Activated naive CD4-positive, alpha-beta T cell treated with anti-CD3 and anti-CD28 coated beads for 36 hours (primary cell): Measurements from ENCODE around the gene CHST14. TPM values are rescaled to one million over a fixed set of nuclear protein-coding genes. Genes with fewer than 3 reads are reported as not detected.
"Not testable (repeated sequence)": the region's sequence is repeated elsewhere in the genome, so short reads cannot be mapped to it uniquely, and the experiment has no call there.

Source experiments
- CTCF ChIA-PET: fragments of 350-600 bp; sonication (Branson Sonifier 250); formaldehyde crosslinking; loops from one replicate; lab custom pipeline; 2021; ENCODE audit warnings: antibody characterized with exemption; lab: Charles Lee
- DNase-seq: peaks from one replicate; pipeline ENCODE4 v3.0.0-alpha.2; 2020
- H3K27ac Mint-ChIP-seq: one replicate; pipeline ENCODE4 v1.8.0; 2021; ENCODE audit warnings: mild to moderate bottlenecking, mixed read lengths
- H3K27me3 Mint-ChIP-seq: one replicate; pipeline ENCODE4 v1.8.0; 2021; ENCODE audit warnings: low read depth, mixed read lengths
- H3K36me3 Mint-ChIP-seq: one replicate; pipeline ENCODE4 v1.8.0; 2021; ENCODE audit warnings: low read depth, mixed read lengths
- H3K4me1 Mint-ChIP-seq: one replicate; pipeline ENCODE4 v1.8.0; 2021; ENCODE audit warnings: low read depth, mixed read lengths
- H3K4me3 Mint-ChIP-seq: one replicate; pipeline ENCODE4 v1.8.0; 2021; ENCODE audit warnings: mild to moderate bottlenecking, moderate library complexity, mixed read lengths
- H3K9me3 Mint-ChIP-seq: one replicate; pipeline ENCODE4 v1.8.0; 2021; ENCODE audit warnings: mixed read lengths
- intact Hi-C: fragments of 100-400 bp; cut with micrococcal nuclease; formaldehyde crosslinking; loops from one replicate; pipeline ENCODE4 v1.15.1; 2023
- total RNA-seq, 2 experiments: library from RNA; stranded (reverse); gene quantifications; one replicate each; pipeline ENCODE4 v1.2.3, GENCODE V29; 2021

Gene CHST14
- total RNA-seq, 2 experiments from 2014 or later, result 4.4 to 4.6 TPM

DNA sequence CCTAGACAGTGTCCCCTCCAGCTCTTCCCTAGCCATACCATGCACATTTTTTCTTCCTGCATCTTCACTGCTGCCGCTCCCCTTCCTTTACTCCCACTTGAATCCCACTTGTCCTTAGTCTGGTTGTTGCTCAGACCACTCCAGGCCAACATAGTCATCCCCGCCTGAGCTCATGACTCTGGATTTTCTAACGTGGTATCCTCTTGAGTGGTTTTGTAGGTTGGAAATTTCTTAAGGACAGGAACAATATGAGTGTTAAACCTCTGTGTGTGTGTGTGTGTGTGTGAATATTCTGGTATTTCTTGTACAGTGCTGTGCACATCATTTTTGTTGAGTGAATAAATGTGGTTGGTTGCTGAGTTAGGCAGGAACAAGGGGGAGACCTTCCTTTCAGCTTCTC, 26.9 kb upstream of the CHST14 start:
- H3K4me3 Mint-ChIP-seq, result peak overlapping the region; percentile 2
- peaks cover 14% of the 10 kb centered on the region for H3K27me3 Mint-ChIP-seq
- intact Hi-C loops, result loop anchor here (2.0 kb wide), 2 partner anchors 27 to 121 kb away; partner anchors contain the start of genes CCDC32 and CHST14
- CTCF ChIA-PET, result interaction anchor here (0.9 to 2.6 kb wide), 3 partner anchors 11 to 64 kb away, joined by 3 to 21 read pairs (median 3); no protein-coding TSS in a partner anchor
- H3K36me3 Mint-ChIP-seq, result no peaks in the 10 kb centered on the region
- DNase-seq, result no peak
- H3K4me1 Mint-ChIP-seq, result peaks cover 52% of the 10 kb centered on the region
- H3K27ac Mint-ChIP-seq, result no peak overlapping the region
- H3K9me3 Mint-ChIP-seq, result no peaks in the 10 kb centered on the region

DNA sequence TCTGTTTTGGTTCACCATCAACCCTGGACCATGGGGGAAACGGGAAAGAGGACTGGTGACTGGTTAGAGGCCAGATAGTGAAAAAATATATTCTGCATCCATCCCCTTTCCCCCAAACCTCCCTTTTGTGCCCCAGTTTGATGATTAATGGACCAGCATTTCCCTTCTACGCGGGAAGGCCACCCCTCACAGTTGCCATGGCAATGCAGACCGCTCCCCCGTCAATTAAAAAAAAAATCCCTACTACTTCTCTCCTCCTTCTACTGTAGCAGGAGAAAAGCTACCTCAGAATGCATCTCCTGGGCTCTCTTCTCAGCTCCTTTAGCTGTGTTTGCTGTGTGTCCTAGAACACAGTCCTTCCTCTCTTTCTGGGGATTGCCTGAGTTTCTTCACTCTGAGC, 26.0 kb upstream of the CHST14 start:
- no peaks in the 10 kb centered on the region for H3K9me3 Mint-ChIP-seq
- CTCF ChIA-PET, result interaction anchor here (0.7 to 2.6 kb wide), 3 partner anchors 25 to 120 kb away, joined by 3 to 21 read pairs (median 4); partner anchors contain the start of gene CCDC32
- intact Hi-C loops, result no loop called here
- peaks cover 5% of the 10 kb centered on the region for H3K27me3 Mint-ChIP-seq
- H3K36me3 Mint-ChIP-seq, result no peaks in the 10 kb centered on the region
- H3K4me3 Mint-ChIP-seq, result no peak overlapping the region
- DNase-seq, result no peak
- no peak overlapping the region for H3K27ac Mint-ChIP-seq
- peaks cover 54% of the 10 kb centered on the region for H3K4me1 Mint-ChIP-seq

DNA sequence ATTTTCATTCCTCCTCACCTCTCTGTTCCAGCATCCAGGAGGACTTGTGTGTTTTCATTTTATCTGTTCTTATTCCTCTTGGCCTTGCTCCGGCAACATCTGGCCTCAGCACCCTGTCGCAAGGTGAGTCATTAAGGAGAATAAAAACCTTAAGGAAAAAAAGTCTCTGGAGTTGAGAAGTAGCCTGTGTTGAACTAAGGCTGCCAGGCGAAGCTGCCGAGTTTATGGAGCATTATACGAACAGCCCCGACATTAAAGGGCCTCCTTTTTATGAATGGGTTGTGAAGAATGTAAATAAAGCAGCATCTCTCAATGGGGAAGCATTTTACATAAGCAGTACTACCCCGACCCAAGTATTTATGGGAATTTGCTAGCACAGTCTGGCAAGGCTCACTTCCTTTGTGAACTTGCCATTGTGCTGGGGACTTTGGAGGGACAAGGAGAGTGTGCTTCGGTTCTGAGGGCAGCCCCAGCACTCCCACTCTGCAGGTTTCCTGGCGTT, 25.3 kb upstream of the CHST14 start:
- no peak overlapping the region for H3K4me3 Mint-ChIP-seq
- H3K4me1 Mint-ChIP-seq, result peaks cover 57% of the 10 kb centered on the region
- peak overlapping the region; percentile 50 for H3K27ac Mint-ChIP-seq
- H3K9me3 Mint-ChIP-seq, result no peaks in the 10 kb centered on the region
- no peaks in the 10 kb centered on the region for H3K27me3 Mint-ChIP-seq
- no peak for DNase-seq
- intact Hi-C loops, result no loop called here
- no peaks in the 10 kb centered on the region for H3K36me3 Mint-ChIP-seq
- CTCF ChIA-PET, result interaction anchor here (0.7 to 1.4 kb wide), 3 partner anchors 24 to 119 kb away, joined by 3 to 4 read pairs (median 3); partner anchors contain the start of gene CCDC32

DNA sequence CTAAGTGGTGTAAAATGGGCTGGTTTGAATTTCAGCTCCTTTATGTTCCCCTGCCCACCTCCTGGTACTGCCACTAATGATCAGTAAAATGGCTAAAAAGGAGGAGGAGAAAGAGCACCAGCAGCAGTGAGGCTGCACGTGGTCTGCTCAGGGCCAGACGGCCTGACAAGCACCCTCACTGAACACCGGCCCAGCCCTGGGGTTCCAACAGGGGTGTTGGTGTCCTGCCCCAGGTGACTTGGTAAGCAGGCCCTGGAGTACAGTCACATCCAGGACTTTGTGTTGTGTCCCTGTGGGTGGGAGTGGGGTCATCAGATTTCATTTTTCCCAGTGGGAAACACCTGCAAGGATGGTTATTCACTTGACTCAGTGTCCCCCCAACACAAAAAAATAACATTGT, 24.6 kb upstream of the CHST14 start:
- peak overlapping the region; percentile 50 for H3K27ac Mint-ChIP-seq
- CTCF ChIA-PET, result interaction anchor here (1.0 to 1.4 kb wide), 3 partner anchors 67 to 119 kb away, joined by 3 to 4 read pairs (median 3); partner anchors contain the start of gene CCDC32
- no peaks in the 10 kb centered on the region for H3K27me3 Mint-ChIP-seq
- no peak for DNase-seq
- intact Hi-C loops, result no loop called here
- H3K4me1 Mint-ChIP-seq, result peaks cover 61% of the 10 kb centered on the region
- no peak overlapping the region for H3K4me3 Mint-ChIP-seq
- H3K36me3 Mint-ChIP-seq, result no peaks in the 10 kb centered on the region
- no peaks in the 10 kb centered on the region for H3K9me3 Mint-ChIP-seq

DNA sequence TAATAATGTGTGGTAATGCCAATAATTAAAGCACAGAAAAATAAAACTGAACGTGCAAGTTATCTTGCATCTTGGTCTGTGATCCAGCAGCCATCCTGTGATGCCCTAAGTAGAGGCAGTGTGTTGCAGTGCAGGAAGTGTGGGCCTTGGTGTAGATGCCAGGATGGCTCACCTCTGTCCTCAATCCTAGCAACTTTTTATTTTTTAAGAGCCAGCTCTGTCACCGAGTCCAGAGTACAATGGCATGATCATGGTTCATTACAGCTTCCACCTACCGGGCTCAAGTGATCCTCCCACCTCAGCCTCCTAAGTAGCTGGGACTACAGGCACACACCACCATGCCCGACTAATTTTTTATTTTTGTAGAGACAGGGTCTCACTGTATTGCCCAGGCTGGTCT, 22.4 kb upstream of the CHST14 start:
- no peak for DNase-seq
- CTCF ChIA-PET, result interaction anchor here (0.6 to 0.7 kb wide), 3 partner anchors 59 to 295 kb away, joined by 3 to 4 read pairs (median 3); no protein-coding TSS in a partner anchor
- H3K9me3 Mint-ChIP-seq, result no peaks in the 10 kb centered on the region
- H3K36me3 Mint-ChIP-seq, result no peaks in the 10 kb centered on the region
- no peak overlapping the region for H3K27ac Mint-ChIP-seq
- intact Hi-C loops, result no loop called here
- H3K4me1 Mint-ChIP-seq, result peaks cover 72% of the 10 kb centered on the region
- no peak overlapping the region for H3K4me3 Mint-ChIP-seq
- H3K27me3 Mint-ChIP-seq, result no peaks in the 10 kb centered on the region

DNA sequence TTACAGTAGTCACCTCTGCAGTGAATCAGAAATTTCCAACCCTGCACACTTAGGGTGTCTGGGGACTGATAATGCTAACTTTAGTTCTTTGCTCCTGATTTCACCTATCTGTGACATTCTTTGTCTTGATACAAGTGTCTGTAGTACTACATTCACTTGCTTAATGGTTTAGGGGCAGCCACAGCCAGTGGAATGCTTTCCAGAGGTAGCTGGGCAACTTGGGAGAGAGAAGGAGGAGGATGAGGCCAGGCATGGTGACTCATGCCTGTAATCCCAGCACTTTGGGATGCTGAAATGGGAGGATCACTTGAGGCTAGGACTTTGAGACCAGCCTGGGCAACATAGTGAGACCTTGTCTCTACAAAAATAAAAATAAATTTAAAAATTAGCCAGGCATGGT, 21.5 kb upstream of the CHST14 start:
- Mint-ChIP-seq H3K4me3 (no peak overlapping the region), H3K27ac (no peak overlapping the region), H3K36me3 (no peaks in the 10 kb centered on the region), H3K4me1 (peaks cover 72% of the 10 kb centered on the region), H3K27me3 (no peaks in the 10 kb centered on the region), H3K9me3 (no peaks in the 10 kb centered on the region)
- CTCF ChIA-PET, result interaction anchor here (0.6 to 1.2 kb wide), 2 partner anchors 9 to 54 kb away, joined by 4 to 8 read pairs; partner anchors contain the start of gene BAHD1
- intact Hi-C loops, result no loop called here
- DNase-seq, result no peak

DNA sequence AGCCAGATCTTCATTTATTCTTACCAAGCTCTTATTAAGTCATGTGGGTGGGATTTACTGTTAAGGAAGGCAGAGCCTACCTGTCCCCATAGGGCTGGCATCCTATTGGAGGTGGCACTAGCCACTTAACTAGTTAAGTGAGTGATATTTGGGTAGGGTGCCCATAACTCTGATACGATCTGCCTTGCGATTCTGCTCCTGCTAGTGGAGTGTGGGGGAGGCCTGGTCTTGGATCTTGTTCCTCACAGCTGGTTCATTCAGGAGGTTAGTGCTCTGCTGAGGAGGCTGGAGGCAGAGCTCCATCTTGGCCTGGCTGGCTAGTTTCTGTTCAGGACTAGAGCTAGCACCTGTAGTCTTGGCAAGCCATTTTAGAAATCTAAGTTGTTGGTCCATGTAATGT, 20.7 kb upstream of the CHST14 start:
- Mint-ChIP-seq H3K27me3 (no peaks in the 10 kb centered on the region), H3K9me3 (no peaks in the 10 kb centered on the region), H3K4me3 (no peak overlapping the region), H3K36me3 (no peaks in the 10 kb centered on the region), H3K4me1 (peaks cover 72% of the 10 kb centered on the region), H3K27ac (peak overlapping the region; percentile 1)
- DNase-seq, result no peak
- CTCF ChIA-PET, result interaction anchor here (1.2 to 1.6 kb wide), 6 partner anchors 9 to 107 kb away, joined by 3 to 8 read pairs (median 4); partner anchors contain the start of gene BAHD1
- intact Hi-C loops, result no loop called here

DNA sequence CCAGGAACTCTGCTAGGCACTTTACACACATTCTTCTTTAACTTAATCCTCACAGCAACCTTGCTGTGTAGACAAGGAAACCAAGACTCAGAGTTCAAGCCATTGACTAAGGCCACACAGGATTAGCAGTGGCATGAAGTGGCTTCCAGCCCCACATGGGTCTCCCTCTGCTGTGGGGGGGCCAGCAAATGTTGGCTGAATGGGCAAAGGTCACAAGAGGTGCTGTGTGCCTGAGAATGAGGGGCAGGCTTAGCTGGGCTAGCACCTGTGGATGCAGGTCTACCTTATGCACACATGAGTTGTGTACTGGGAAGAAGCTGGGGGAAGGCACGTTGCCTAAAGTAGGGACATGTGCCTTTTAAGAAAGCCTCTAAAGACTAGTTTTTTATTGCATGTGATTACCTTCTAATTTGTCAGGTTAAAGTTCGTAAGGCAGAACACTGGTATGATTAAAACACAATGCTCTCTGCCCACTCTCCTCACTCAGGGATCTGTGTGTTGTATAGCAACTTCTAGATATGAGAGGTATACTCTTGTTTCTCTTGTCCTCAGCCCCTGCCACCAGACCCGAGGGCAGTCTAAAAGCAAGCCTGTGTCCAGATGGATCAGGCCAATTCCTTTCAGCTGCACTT, 19.1 kb upstream of the CHST14 start:
- no peaks in the 10 kb centered on the region for H3K9me3 Mint-ChIP-seq
- CTCF ChIA-PET, result interaction anchor here (0.7 to 0.9 kb wide), 3 partner anchors 85 to 405 kb away, joined by 3 read pairs; no protein-coding TSS in a partner anchor
- intact Hi-C loops, result loop anchor here (1.0 to 2.0 kb wide), 3 partner anchors 9 to 41 kb away; partner anchors contain the start of gene CHST14
- H3K36me3 Mint-ChIP-seq, result no peaks in the 10 kb centered on the region
- peaks cover 76% of the 10 kb centered on the region for H3K4me1 Mint-ChIP-seq
- no peaks in the 10 kb centered on the region for H3K27me3 Mint-ChIP-seq
- peak overlapping the region; percentile 58 for H3K27ac Mint-ChIP-seq
- no peak for DNase-seq
- no peak overlapping the region for H3K4me3 Mint-ChIP-seq

DNA sequence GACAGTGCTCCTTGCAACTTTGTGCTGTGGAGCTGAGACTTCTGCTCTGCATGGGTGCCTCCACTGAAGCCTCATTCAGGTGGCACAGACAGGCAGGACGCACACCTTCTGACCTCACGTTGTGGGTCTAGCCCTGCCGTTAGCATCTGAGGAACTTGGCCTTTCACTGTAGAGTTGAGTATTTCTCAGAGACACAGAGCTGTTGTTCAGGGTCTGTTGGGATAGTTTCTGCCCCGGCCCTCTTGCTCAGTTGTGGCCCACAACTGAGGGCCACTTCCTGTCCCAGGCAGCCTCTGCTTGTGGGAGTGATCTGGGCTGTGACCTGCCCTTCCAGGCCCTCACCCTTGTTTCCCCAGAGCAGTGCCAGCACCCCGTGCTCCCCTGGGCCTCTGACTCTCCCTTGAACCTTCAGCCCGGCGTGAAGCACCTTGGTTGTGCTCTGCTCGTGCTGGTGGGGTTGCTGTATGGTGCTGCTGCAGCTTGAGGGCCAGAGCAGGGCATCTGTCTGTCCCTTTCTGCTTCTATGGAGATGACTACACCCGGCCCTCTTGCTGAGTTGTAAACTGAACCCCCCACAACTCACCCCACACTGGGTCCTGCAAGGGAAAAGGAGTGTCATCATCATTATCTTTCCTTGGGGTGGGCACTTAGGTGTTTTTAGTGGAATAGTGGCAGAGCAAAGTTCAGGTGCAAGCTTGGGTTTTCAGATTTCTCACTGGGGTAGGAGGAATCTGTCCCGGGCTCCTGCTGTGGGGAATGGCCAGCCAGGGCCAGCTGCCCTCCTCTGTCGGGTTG, 18.3 kb upstream of the CHST14 start:
- peak; percentile 39 for DNase-seq
- Mint-ChIP-seq H3K9me3 (no peaks in the 10 kb centered on the region), H3K27ac (peak overlapping the region; percentile 33), H3K36me3 (no peaks in the 10 kb centered on the region), H3K27me3 (no peaks in the 10 kb centered on the region), H3K4me3 (no peak overlapping the region), H3K4me1 (peaks cover 83% of the 10 kb centered on the region)
- intact Hi-C loops, result loop anchor here (1.0 to 2.0 kb wide), 3 partner anchors 10 to 40 kb away; partner anchors contain the start of gene CHST14
- CTCF ChIA-PET, result interaction anchor here (0.9 to 2.0 kb wide), 4 partner anchors 10 to 348 kb away, joined by 3 to 8 read pairs (median 3); partner anchors contain the start of gene BAHD1

DNA sequence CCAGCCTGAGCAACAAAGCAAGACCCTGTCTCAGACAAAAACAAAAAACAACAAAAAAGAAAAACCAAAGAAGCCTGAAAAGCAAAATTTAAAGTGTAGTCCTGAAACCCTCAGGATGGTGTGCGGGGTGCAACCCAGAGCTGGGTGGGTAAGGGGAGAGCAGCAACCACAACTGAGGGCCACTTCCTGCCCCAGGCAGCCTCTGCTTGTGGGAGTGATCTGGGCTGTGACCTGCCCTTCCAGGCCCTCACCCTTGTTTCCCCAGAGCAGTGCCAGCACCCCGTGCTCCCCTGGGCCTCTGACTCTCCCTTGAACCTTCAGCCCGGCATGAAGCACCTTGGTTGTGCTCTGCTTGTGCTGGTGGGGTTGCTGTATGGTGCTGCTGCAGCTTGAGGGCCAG, 16.8 kb upstream of the CHST14 start:
- H3K36me3 Mint-ChIP-seq, H3K9me3 Mint-ChIP-seq, H3K27me3 Mint-ChIP-seq: not testable (repeated sequence)
- CTCF ChIA-PET, result interaction anchor here (0.6 to 2.0 kb wide), 4 partner anchors 10 to 249 kb away, joined by 3 to 8 read pairs (median 3); partner anchors contain the start of gene BAHD1
- intact Hi-C loops, result loop anchor here (2.0 kb wide), 2 partner anchors 17 to 39 kb away; partner anchors contain the start of gene CHST14
- Mint-ChIP-seq H3K27ac (peak overlapping the region; percentile 68), H3K4me1 (peaks cover 84% of the 10 kb centered on the region), H3K4me3 (peak overlapping the region; percentile 46)
- DNase-seq, result peak; percentile 60

DNA sequence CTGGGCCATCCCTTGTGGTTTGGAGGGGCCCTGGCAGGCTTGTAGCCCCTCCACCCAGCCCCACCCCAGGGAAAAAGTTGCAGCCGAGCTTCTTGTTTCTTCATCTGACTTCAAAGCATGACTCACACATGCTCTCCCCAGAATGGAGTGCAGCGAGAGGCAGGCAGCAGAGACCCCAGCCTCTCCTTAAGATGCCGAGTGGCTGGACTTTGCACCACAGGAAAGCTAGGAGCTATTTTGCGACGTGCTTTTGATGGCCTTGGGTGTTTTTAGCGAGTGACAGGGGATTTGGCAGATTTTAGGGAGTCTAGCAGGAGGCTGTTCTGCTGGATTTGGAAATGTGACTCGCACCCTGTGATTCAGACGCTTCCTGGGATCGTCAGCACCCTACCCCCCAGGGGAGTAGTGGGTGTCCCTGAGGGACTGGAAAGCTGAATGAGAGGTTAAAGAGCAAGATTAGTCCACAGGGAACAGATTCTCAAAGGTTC, 15.8 kb upstream of the CHST14 start:
- H3K9me3 Mint-ChIP-seq, result no peaks in the 10 kb centered on the region
- H3K4me1 Mint-ChIP-seq, result peaks cover 79% of the 10 kb centered on the region
- intact Hi-C loops, result no loop called here
- CTCF ChIA-PET, result interaction anchor here (0.6 to 1.4 kb wide), 4 partner anchors 11 to 544 kb away, joined by 3 to 7 read pairs (median 4); no protein-coding TSS in a partner anchor
- H3K36me3 Mint-ChIP-seq, result no peaks in the 10 kb centered on the region
- H3K27me3 Mint-ChIP-seq, result no peaks in the 10 kb centered on the region
- peak overlapping the region; percentile 17 for H3K4me3 Mint-ChIP-seq
- peak; percentile 55 for DNase-seq
- peak overlapping the region; percentile 6 for H3K27ac Mint-ChIP-seq
